HepG2 (cell line): Measurements from ENCODE around the gene HES1. TPM values are rescaled to one million over a fixed set of nuclear protein-coding genes. Genes with fewer than 3 reads are reported as not detected.

Experiments used
- CCDC6 ChIP-seq: sonication (generic); formaldehyde crosslinking; IDR thresholded peaks from 2 replicates; pipeline ENCODE4 v1.8.1; 2022; ENCODE audit warnings: mild to moderate bottlenecking, missing genetic modification reagents, moderate library complexity
- GATAD2A ChIP-seq: IDR thresholded peaks from 2 replicates; pipeline ENCODE4 v1.6.1; 2016
- HMG20B ChIP-seq: conservative IDR thresholded peaks from 2 replicates; pipeline ENCODE4 v1.6.1; 2016; ENCODE audit warnings: missing genetic modification reagents, missing compliant biosample characterization
- NR3C1 ChIP-seq: sonication (generic); formaldehyde crosslinking; IDR thresholded peaks from 2 replicates; pipeline ENCODE4 v1.4.0; 2020; ENCODE audit warnings: missing genetic modification reagents
- TARDBP ChIP-seq: sonication (generic); formaldehyde crosslinking; IDR thresholded peaks from 2 replicates; pipeline ENCODE4 v1.8.0; 2022; ENCODE audit warnings: mild to moderate bottlenecking, missing genetic modification reagents
- ZBTB42 ChIP-seq: sonication (generic); formaldehyde crosslinking; IDR thresholded peaks from 2 replicates; pipeline ENCODE4 v1.5.0; 2020; ENCODE audit warnings: mild to moderate bottlenecking, missing genetic modification reagents
- ZNF234 ChIP-seq: sonication (generic); formaldehyde crosslinking; conservative IDR thresholded peaks from 2 replicates; pipeline ENCODE4 v1.5.1; 2020; ENCODE audit warnings: mild to moderate bottlenecking, missing genetic modification reagents
- polyA plus RNA-seq, 8 experiments: library from polyadenylated mRNA; depleted of rRNA in 3 of 8; stranded (reverse) in 7 of 8; unstranded in 1 of 8; fragments of >200 nt; fragmentation: Illumina TruSeq in 4 of 8; extraction: Trizol in 4 of 8; gene quantifications; 2 replicates each; pipeline versions ENCODE4 v1.2.1 to v1.2.3, GENCODE V29; 2011 to 2016; ENCODE audit warnings: low read depth in 4 of 8, missing spikeins in 1 of 8, mixed read lengths in 1 of 8; ENCODE audit not compliant: insufficient read depth in 1 of 8
- total RNA-seq, 5 experiments: library from RNA; depleted of rRNA; stranded (reverse); fragments of >200 nt; fragmentation: Illumina TruSeq; extraction: Trizol; gene quantifications; 2 replicates each; pipeline ENCODE4 v1.2.3, GENCODE V29; 2016; ENCODE audit warnings: low read depth in 1 of 5
- TF ChIP-seq, protein P1 (sequence below): sonication (generic); formaldehyde crosslinking; IDR thresholded peaks from 2 replicates; pipeline ENCODE4 v1.4.0; 2020; ENCODE audit warnings: mild to moderate bottlenecking, missing genetic modification reagents
- TF ChIP-seq, protein P2 (sequence below): sonication (generic); formaldehyde crosslinking; IDR thresholded peaks from 2 replicates; pipeline ENCODE4 v1.5.1; 2020; ENCODE audit warnings: mild to moderate bottlenecking, missing genetic modification reagents
- TF ChIP-seq, protein P3 (sequence below): sonication (generic); formaldehyde crosslinking; IDR thresholded peaks from 2 replicates; pipeline ENCODE4 v1.4.0; 2020; ENCODE audit warnings: missing genetic modification reagents
- TF ChIP-seq, protein P4 (sequence below): sonication (generic); formaldehyde crosslinking; IDR thresholded peaks from 2 replicates; pipeline ENCODE4 v1.8.0; 2022; ENCODE audit warnings: missing genetic modification reagents, mild to moderate bottlenecking, inconsistent platforms, borderline replicate concordance
- TF ChIP-seq, protein P5 (sequence below): IDR thresholded peaks from 2 replicates; pipeline ENCODE4 v1.6.1; 2016; ENCODE audit warnings: missing genetic modification reagents, missing compliant biosample characterization

Gene HES1
- total and polyA plus RNA-seq, 2 of the 13 experiments (the other 11 are each of a cell fraction or from before 2014, with no cell fraction given) = 15.4 to 19.8 TPM

DNA sequence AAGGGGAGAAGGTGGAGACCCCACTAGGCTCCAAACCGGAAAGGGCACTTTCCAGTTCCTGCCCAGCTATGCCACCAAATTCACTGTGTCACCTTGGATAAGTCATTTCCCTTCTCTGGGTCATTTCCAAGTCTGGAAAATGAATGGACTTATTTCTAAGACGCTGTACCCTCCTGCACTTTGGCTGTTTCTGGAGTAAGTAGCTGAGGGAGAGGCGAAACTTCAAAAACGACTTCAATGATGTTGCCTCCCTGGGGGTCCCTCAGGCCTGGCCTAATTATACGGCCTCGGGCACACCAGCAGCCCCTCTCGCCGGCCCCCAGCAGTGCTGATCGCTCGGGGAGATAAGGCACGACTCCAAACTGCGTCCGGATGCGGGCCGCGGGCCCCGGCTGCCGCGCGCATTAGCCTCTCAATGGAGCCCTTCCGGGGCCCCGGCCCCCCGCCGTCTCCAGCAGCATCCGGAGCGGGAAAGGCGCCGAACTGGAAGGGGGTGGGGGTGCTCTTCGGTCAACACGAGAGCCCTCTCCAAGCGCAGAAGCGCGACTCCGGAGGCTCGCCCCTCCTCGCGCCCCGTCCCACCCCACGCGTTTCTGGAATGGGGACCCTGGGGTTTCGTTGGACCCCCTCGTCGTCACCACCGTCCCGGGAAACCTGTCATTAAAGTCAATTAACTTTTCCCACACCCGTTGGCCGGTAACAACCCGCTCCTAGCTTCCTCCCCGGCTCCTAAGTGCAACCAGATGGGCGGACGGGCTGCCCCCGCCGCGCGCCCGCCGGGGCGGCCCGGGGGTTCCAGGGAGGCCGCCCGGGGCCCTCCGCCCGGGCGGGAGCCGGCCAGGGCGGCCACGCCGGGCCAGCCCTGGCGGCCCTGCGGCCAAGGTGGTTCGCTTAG is 4.8 kb downstream of the HES1 start (continued):
- TF ChIP-seq, protein P1, sequence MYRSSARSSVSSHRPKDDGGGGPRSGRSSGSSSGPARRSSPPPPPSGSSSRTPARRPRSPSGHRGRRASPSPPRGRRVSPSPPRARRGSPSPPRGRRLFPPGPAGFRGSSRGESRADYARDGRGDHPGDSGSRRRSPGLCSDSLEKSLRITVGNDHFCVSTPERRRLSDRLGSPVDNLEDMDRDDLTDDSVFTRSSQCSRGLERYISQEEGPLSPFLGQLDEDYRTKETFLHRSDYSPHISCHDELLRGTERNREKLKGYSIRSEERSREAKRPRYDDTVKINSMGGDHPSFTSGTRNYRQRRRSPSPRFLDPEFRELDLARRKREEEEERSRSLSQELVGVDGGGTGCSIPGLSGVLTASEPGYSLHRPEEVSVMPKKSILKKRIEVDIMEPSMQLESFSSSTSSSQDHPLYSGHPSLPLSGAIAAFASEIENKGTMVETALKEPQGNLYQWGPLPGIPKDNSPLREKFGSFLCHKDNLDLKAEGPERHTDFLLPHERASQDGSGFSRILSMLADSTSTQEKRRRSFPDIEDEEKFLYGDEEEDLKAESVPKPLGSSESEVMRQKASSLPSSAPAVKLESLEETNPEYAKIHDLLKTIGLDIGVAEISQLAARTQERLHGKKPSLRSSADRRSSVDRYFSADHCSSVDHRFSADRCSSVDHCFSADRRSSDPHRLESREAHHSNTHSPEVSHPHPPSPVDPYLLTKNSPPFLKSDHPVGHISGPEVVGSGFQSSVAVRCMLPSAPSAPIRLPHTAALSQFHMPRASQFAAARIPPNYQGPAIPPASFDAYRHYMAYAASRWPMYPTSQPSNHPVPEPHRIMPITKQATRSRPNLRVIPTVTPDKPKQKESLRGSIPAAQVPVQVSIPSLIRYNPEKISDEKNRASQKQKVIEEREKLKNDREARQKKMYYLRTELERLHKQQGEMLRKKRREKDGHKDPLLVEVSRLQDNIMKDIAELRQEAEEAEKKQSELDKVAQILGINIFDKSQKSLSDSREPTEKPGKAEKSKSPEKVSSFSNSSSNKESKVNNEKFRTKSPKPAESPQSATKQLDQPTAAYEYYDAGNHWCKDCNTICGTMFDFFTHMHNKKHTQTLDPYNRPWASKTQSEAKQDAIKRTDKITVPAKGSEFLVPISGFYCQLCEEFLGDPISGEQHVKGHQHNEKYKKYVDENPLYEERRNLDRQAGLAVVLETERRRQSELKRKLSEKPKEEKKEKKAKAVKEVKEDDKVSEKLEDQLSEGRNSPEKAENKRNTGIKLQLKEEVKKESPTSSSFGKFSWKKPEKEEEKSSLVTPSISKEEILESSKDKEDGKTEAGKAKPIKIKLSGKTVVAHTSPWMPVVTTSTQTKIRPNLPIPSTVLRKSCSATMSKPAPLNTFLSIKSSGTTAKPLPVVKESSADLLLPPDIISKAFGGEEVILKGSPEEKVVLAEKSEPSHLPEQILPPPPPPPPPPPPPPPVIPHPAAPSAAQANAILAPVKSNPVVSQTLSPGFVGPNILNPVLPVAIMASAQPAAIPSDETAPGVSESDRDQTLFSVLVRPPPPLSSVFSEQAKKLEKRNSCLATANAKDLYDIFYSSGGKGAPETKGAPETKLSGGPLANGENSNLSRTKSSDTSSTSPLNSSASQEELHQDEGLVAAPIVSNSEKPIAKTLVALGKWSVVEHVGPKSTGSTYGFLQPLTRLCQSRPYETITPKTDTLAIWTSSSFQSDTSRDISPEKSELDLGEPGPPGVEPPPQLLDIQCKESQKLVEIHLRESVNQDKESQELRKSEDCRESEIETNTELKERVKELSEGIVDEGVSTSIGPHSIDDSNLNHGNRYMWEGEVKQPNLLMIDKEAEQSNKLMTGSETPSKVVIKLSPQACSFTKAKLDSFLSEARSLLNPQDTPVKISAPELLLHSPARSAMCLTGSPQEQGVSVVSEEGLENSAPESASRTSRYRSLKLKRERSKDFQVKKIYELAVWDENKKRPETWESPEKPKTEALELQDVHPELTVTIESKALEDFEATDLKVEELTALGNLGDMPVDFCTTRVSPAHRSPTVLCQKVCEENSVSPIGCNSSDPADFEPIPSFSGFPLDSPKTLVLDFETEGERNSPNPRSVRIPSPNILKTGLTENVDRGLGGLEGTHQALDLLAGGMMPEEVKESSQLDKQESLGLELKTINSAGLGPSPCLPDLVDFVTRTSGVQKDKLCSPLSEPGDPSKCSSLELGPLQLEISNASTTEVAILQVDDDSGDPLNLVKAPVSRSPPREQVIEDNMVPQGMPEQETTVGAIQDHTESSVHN (CRISPR knock-in tag) = no peak
- TF ChIP-seq GATAD2A (CRISPR knock-in tag) (0 out of 2 replicates have a peak, but pooled peaks have one; percentile 39), ZBTB42 (CRISPR knock-in tag) (no peak), HMG20B (0 out of 2 replicates have a peak, but pooled peaks have one; percentile 19), TARDBP (CRISPR knock-in tag) (no peak), ZNF234 (no peak), NR3C1 (no peak), CCDC6 (CRISPR knock-in tag) (no peak)
- TF ChIP-seq, protein P2, sequence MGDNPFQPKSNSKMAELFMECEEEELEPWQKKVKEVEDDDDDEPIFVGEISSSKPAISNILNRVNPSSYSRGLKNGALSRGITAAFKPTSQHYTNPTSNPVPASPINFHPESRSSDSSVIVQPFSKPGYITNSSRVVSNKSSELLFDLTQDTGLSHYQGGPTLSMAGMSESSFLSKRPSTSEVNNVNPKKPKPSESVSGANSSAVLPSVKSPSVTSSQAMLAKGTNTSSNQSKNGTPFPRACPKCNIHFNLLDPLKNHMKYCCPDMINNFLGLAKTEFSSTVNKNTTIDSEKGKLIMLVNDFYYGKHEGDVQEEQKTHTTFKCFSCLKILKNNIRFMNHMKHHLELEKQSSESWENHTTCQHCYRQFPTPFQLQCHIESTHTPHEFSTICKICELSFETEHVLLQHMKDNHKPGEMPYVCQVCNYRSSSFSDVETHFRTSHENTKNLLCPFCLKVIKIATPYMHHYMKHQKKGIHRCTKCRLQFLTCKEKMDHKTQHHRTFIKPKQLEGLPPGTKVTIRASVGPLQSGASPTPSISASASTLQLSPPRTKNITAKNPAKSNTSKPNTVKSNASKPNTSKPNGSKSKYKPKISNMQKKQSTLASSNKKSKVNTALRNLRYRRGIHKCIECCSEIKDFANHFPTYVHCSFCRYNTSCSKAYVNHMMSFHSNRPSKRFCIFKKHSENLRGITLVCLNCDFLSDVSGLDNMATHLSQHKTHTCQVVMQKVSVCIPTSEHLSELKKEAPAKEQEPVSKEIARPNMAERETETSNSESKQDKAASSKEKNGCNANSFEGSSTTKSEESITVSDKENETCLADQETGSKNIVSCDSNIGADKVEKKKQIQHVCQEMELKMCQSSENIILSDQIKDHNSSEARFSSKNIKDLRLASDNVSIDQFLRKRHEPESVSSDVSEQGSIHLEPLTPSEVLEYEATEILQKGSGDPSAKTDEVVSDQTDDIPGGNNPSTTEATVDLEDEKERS = no peak
- TF ChIP-seq, protein P3, sequence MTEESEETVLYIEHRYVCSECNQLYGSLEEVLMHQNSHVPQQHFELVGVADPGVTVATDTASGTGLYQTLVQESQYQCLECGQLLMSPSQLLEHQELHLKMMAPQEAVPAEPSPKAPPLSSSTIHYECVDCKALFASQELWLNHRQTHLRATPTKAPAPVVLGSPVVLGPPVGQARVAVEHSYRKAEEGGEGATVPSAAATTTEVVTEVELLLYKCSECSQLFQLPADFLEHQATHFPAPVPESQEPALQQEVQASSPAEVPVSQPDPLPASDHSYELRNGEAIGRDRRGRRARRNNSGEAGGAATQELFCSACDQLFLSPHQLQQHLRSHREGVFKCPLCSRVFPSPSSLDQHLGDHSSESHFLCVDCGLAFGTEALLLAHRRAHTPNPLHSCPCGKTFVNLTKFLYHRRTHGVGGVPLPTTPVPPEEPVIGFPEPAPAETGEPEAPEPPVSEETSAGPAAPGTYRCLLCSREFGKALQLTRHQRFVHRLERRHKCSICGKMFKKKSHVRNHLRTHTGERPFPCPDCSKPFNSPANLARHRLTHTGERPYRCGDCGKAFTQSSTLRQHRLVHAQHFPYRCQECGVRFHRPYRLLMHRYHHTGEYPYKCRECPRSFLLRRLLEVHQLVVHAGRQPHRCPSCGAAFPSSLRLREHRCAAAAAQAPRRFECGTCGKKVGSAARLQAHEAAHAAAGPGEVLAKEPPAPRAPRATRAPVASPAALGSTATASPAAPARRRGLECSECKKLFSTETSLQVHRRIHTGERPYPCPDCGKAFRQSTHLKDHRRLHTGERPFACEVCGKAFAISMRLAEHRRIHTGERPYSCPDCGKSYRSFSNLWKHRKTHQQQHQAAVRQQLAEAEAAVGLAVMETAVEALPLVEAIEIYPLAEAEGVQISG (CRISPR knock-in tag) = no peak
- TF ChIP-seq, protein P4, sequence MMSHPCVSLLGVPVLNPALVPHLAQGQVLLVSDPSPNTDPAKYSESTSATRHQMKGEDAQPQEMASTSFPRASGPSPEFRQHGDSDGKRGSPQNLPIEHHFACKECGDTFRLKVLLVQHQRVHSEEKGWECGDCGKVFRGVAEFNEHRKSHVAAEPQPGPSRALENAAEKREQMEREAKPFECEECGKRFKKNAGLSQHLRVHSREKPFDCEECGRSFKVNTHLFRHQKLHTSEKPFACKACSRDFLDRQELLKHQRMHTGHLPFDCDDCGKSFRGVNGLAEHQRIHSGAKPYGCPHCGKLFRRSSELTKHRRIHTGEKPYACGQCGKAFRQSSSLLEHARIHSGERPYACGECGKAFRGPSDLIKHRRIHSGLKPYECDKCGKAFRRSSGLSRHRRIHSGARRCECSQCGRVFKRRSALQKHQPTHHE = no peak
- TF ChIP-seq, protein P5, sequence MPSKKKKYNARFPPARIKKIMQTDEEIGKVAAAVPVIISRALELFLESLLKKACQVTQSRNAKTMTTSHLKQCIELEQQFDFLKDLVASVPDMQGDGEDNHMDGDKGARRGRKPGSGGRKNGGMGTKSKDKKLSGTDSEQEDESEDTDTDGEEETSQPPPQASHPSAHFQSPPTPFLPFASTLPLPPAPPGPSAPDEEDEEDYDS = no peak
